ENCODE data around the gene MIOX. TPM values are rescaled to one million over a fixed set of nuclear protein-coding genes. Genes with fewer than 3 reads are reported as not detected.

Gene MIOX
- polyA plus RNA-seq, 1 donor from 2014 or later = not detected

DNA sequence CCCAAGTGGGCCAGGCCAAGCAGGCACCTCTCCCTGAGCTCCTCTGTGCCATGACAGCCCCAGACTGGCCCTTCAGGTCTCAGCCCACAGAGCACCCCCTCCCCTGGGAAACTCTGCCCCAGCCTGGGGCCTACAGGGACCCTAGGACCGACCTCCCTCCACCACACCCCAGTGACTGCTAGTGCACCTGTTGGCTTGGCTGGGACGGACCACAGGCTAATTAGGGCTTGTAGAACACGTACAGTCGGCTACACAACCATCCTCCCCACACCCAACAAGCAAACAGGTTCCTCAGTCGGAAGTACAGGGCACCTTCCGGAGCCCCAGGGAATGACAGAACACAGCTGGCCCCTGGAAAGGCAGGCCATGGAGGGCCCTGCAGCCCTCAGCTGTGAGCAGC, 16.2 kb upstream of the MIOX start:
- no peak overlapping the region for H2AFZ ChIP-seq (ENCODE audit: low read depth, low read length)
- TF ChIP-seq SMC3 (conservative IDR thresholded peaks at IDR 0.05; ENCODE audit: poor library complexity) = no peak
- H3K79me2 ChIP-seq (replicated peaks; ENCODE audit: insufficient read depth, low read length) = peaks cover 39% of the 10 kb centered on the region
- H3K9ac ChIP-seq (ENCODE audit: low read length) = no peak overlapping the region
- no peaks in the 10 kb centered on the region for H3F3A ChIP-seq (ENCODE audit: insufficient read depth, low read length, poor library complexity, severe bottlenecking)
- no peaks in the 10 kb centered on the region for H3K9me2 ChIP-seq (ENCODE audit: insufficient read depth, low read length)
- no peaks in the 10 kb centered on the region for H3K36me3 ChIP-seq (ENCODE audit: insufficient read depth, low read length)
- H3K27me3 ChIP-seq (ENCODE audit: insufficient read depth, low read depth, low read length) = no peaks in the 10 kb centered on the region
- no peak overlapping the region for H3K4me2 ChIP-seq (ENCODE audit: low read length)
- H3K9me3 ChIP-seq (ENCODE audit: low read length) = no peaks in the 10 kb centered on the region
- no peak overlapping the region for H3K4me3 ChIP-seq (ENCODE audit: low read length)
- H3K27ac ChIP-seq (ENCODE audit: low read length) = no peak overlapping the region
- peaks cover 46% of the 10 kb centered on the region for H4K20me1 ChIP-seq (ENCODE audit: insufficient read depth)

GRCh38 chr22:50471197-50471847, 15.3 kb upstream of the MIOX start:
- peaks cover 46% of the 10 kb centered on the region for H4K20me1 ChIP-seq (ENCODE audit: insufficient read depth)
- no peaks in the 10 kb centered on the region for H3K9me2 ChIP-seq (ENCODE audit: insufficient read depth, low read length)
- H3K9me3 ChIP-seq (ENCODE audit: low read length) = no peaks in the 10 kb centered on the region
- no peaks in the 10 kb centered on the region for H3K36me3 ChIP-seq (ENCODE audit: insufficient read depth, low read length)
- H2AFZ ChIP-seq (ENCODE audit: low read depth, low read length) = no peak overlapping the region
- H3K79me2 ChIP-seq (replicated peaks; ENCODE audit: insufficient read depth, low read length) = peaks cover 39% of the 10 kb centered on the region
- no peak for TF ChIP-seq RAD21 (conservative IDR thresholded peaks at IDR 0.05)
- TF ChIP-seq, protein P1, sequence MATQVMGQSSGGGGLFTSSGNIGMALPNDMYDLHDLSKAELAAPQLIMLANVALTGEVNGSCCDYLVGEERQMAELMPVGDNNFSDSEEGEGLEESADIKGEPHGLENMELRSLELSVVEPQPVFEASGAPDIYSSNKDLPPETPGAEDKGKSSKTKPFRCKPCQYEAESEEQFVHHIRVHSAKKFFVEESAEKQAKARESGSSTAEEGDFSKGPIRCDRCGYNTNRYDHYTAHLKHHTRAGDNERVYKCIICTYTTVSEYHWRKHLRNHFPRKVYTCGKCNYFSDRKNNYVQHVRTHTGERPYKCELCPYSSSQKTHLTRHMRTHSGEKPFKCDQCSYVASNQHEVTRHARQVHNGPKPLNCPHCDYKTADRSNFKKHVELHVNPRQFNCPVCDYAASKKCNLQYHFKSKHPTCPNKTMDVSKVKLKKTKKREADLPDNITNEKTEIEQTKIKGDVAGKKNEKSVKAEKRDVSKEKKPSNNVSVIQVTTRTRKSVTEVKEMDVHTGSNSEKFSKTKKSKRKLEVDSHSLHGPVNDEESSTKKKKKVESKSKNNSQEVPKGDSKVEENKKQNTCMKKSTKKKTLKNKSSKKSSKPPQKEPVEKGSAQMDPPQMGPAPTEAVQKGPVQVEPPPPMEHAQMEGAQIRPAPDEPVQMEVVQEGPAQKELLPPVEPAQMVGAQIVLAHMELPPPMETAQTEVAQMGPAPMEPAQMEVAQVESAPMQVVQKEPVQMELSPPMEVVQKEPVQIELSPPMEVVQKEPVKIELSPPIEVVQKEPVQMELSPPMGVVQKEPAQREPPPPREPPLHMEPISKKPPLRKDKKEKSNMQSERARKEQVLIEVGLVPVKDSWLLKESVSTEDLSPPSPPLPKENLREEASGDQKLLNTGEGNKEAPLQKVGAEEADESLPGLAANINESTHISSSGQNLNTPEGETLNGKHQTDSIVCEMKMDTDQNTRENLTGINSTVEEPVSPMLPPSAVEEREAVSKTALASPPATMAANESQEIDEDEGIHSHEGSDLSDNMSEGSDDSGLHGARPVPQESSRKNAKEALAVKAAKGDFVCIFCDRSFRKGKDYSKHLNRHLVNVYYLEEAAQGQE (IDR thresholded peaks at IDR 0.05; ENCODE audit: borderline replicate concordance) = no peak
- H3K4me3 ChIP-seq (ENCODE audit: low read length) = no peak overlapping the region
- H3K9ac ChIP-seq (ENCODE audit: low read length) = no peak overlapping the region
- H3F3A ChIP-seq (ENCODE audit: insufficient read depth, low read length, poor library complexity, severe bottlenecking) = no peaks in the 10 kb centered on the region
- H3K27ac ChIP-seq (ENCODE audit: low read length) = no peak overlapping the region
- no peaks in the 10 kb centered on the region for H3K27me3 ChIP-seq (ENCODE audit: insufficient read depth, low read depth, low read length)
- no peak overlapping the region for H3K4me2 ChIP-seq (ENCODE audit: low read length)

GRCh38 chr22:50471962-50472361, 14.7 kb upstream of the MIOX start:
- Histone ChIP-seq H3K4me3 (ENCODE audit: low read length) (no peak overlapping the region), H3K9me3 (ENCODE audit: low read length) (no peaks in the 10 kb centered on the region), H3F3A (ENCODE audit: insufficient read depth, low read length, poor library complexity, severe bottlenecking) (no peaks in the 10 kb centered on the region), H3K9me2 (ENCODE audit: insufficient read depth, low read length) (no peaks in the 10 kb centered on the region), H3K4me2 (ENCODE audit: low read length) (no peak overlapping the region), H4K20me1 (ENCODE audit: insufficient read depth) (peaks cover 46% of the 10 kb centered on the region), H3K36me3 (ENCODE audit: insufficient read depth, low read length) (no peaks in the 10 kb centered on the region), H3K79me2 (replicated peaks; ENCODE audit: insufficient read depth, low read length) (peaks cover 39% of the 10 kb centered on the region), H3K27ac (ENCODE audit: low read length) (no peak overlapping the region), H3K9ac (ENCODE audit: low read length) (no peak overlapping the region), H2AFZ (ENCODE audit: low read depth, low read length) (no peak overlapping the region), H3K27me3 (ENCODE audit: insufficient read depth, low read depth, low read length) (no peaks in the 10 kb centered on the region)
- no peak for TF ChIP-seq CTCF (IDR thresholded peaks at IDR 0.05; ENCODE audit: poor library complexity, severe bottlenecking)
- TF ChIP-seq TAF1 (IDR thresholded peaks at IDR 0.05; ENCODE audit: low read depth) = no peak
- TF ChIP-seq EZH2 (IDR thresholded peaks at IDR 0.05; ENCODE audit: borderline replicate concordance, insufficient read depth, low read length, poor library complexity, severe bottlenecking) = no peak
- TF ChIP-seq MXI1 (conservative IDR thresholded peaks at IDR 0.05; ENCODE audit: poor library complexity, severe bottlenecking) = no peak
- no peak for TF ChIP-seq RAD21 (conservative IDR thresholded peaks at IDR 0.05)
- TF ChIP-seq SMC3 (conservative IDR thresholded peaks at IDR 0.05; ENCODE audit: poor library complexity) = no peak
- TF ChIP-seq, protein P1 (IDR thresholded peaks at IDR 0.05; ENCODE audit: borderline replicate concordance) = no peak
- no peak for TF ChIP-seq POLR2AphosphoS5 (IDR thresholded peaks at IDR 0.05)
- no peak for TF ChIP-seq EP300 (conservative IDR thresholded peaks at IDR 0.05; ENCODE audit: poor library complexity, severe bottlenecking)
